ENCODE results near the gene C1S. TPM values are rescaled to one million over a fixed set of nuclear protein-coding genes. Genes with fewer than 3 reads are reported as not detected.
"Not testable (repeated sequence)": the region's sequence is repeated elsewhere in the genome, so short reads cannot be mapped to it uniquely, and the experiment has no call there.

C1S gene
- polyA plus RNA-seq, 1 experiment = 458 TPM

DNA sequence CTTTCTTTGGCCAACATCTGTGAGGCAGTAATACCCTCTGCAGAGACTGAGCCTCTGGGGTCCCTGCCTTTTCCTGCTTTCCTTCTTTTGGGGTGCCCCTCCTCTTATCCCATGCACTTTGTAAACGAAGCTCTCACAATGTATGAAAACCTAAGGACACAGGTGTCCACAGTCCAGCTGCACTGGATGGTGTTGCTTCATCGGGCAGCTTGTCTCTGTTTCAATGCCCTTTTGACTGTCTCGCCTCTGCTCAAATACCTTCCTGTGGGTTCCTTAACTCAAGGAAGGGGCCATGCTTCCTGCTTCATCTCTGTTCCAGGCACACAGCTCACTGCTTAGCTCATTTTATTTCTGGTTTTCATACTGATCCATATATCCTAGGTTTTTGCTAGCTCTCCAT lies 42.1 kb downstream of the C1S start:
- POLR2A ChIA-PET = no interaction called here
- CTCF ChIA-PET = interaction anchor here (1.9 kb wide), 2 partner anchors 10 kb away, joined by 14 to 15 read pairs; partner anchors contain the start of gene C1R
- peaks cover 2% of the 10 kb centered on the region; the same call in 1 of the 2 replicates for H3K9me3 ChIP-seq (ENCODE audit: control insufficient read depth, insufficient read depth, low read length)
- DNase-seq (ENCODE audit: low read depth, low spot score) = no peak
- no peak overlapping the region for H3K4me3 ChIP-seq (ENCODE audit: low read depth, low read length)
- no peaks in the 10 kb centered on the region for H3K27me3 ChIP-seq (ENCODE audit: control insufficient read depth, insufficient read depth, low read length)
- TF ChIP-seq, protein P1, sequence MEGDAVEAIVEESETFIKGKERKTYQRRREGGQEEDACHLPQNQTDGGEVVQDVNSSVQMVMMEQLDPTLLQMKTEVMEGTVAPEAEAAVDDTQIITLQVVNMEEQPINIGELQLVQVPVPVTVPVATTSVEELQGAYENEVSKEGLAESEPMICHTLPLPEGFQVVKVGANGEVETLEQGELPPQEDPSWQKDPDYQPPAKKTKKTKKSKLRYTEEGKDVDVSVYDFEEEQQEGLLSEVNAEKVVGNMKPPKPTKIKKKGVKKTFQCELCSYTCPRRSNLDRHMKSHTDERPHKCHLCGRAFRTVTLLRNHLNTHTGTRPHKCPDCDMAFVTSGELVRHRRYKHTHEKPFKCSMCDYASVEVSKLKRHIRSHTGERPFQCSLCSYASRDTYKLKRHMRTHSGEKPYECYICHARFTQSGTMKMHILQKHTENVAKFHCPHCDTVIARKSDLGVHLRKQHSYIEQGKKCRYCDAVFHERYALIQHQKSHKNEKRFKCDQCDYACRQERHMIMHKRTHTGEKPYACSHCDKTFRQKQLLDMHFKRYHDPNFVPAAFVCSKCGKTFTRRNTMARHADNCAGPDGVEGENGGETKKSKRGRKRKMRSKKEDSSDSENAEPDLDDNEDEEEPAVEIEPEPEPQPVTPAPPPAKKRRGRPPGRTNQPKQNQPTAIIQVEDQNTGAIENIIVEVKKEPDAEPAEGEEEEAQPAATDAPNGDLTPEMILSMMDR (IDR thresholded peaks at IDR 0.05; ENCODE audit: low read depth, low read length) = no peak
- no peak overlapping the region for H3K27ac ChIP-seq (ENCODE audit: low read depth, low read length)

- Histone ChIP-seq H3K27ac (ENCODE audit: low read depth, low read length) (no peak overlapping the region), H3K9me3 (ENCODE audit: control insufficient read depth, insufficient read depth, low read length) (peaks cover 2% of the 10 kb centered on the region), H3K4me3 (ENCODE audit: low read depth, low read length) (no peak overlapping the region), H3K27me3 (ENCODE audit: control insufficient read depth, insufficient read depth, low read length) (no peaks in the 10 kb centered on the region)
- POLR2A ChIA-PET = no interaction called here
- TF ChIP-seq, protein P1 (IDR thresholded peaks at IDR 0.05; ENCODE audit: low read depth, low read length) = no peak
- no peak for DNase-seq (ENCODE audit: low read depth, low spot score)
- CTCF ChIA-PET = interaction anchor here (1.3 kb wide), 1 partner anchor 9 kb away, joined by 8 read pairs; no protein-coding TSS in a partner anchor
These were observed 43.5 kb downstream of the C1S start for GRCh38 chr12:7103837-7104584.

GRCh38 chr12:7106082-7106481 lies 45.6 kb downstream of the C1S start:
- no peaks in the 10 kb centered on the region for H3K27me3 ChIP-seq (ENCODE audit: control insufficient read depth, insufficient read depth, low read length)
- DNase-seq (ENCODE audit: low read depth, low spot score) = no peak
- no peak overlapping the region for H3K27ac ChIP-seq (ENCODE audit: low read depth, low read length)
- TF ChIP-seq, protein P1 (IDR thresholded peaks at IDR 0.05; ENCODE audit: low read depth, low read length) = no peak
- peaks cover 2% of the 10 kb centered on the region for H3K9me3 ChIP-seq (ENCODE audit: control insufficient read depth, insufficient read depth, low read length)
- ChIA-PET POLR2A (no interaction called here), CTCF (interaction anchor here (0.8 to 3.8 kb wide), 2 partner anchors 12 to 13 kb away, joined by 3 to 21 read pairs; partner anchors contain the start of gene C1R)
- no peak overlapping the region for H3K4me3 ChIP-seq (ENCODE audit: low read depth, low read length)

DNA sequence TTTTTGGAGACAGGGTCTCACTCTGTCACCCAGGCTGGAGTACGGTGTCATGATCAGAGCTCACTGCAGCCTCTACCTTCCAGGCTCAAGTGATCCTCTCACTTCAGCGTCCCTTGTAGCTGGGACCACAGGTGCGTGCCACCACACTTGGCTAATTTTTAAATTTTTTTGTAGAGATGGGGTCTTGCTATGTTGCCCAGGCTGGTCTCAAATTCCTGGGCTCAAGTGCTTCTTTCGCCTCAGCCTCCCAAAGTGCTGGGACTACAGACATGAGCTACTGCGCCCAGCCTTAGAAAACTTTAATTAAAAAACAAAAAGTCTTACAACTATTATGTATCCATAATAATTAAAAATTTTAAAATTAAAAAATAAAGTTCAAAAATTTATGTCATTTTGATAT lies 46.7 kb downstream of the C1S start:
- CTCF ChIA-PET = interaction anchor here (0.8 to 3.8 kb wide), 7 partner anchors 8 to 144 kb away, joined by 3 to 21 read pairs (median 5); partner anchors contain the start of genes C1R and C1S
- peak overlapping the region; percentile 5; the same call in 1 of the 2 replicates for H3K4me3 ChIP-seq (ENCODE audit: low read depth, low read length)
- POLR2A ChIA-PET = interaction anchor here (0.6 to 2.2 kb wide), 3 partner anchors 47 to 163 kb away, joined by 3 to 15 read pairs (median 5); partner anchors contain the start of genes C12orf57, C1S and RNU7-1

GRCh38 chr12:7107636-7108002 lies 47.1 kb downstream of the C1S start:
- POLR2A ChIA-PET = interaction anchor here (0.6 to 2.2 kb wide), 4 partner anchors 13 to 164 kb away, joined by 3 to 15 read pairs (median 8); partner anchors contain the start of genes C12orf57, C1S and RNU7-1
- Histone ChIP-seq H3K27ac (ENCODE audit: low read depth, low read length) (peak overlapping the region; percentile 96), H3K4me3 (ENCODE audit: low read depth, low read length) (peak overlapping the region; percentile 82), H3K27me3 (ENCODE audit: control insufficient read depth, insufficient read depth, low read length) (no peaks in the 10 kb centered on the region), H3K9me3 (ENCODE audit: control insufficient read depth, insufficient read depth, low read length) (peaks cover 2% of the 10 kb centered on the region)
- TF ChIP-seq, protein P1 (IDR thresholded peaks at IDR 0.05; ENCODE audit: low read depth, low read length) = no peak
- DNase-seq (ENCODE audit: low read depth, low spot score) = no peak
- CTCF ChIA-PET = interaction anchor here (0.8 to 3.8 kb wide), 9 partner anchors 8 to 181 kb away, joined by 3 to 21 read pairs (median 5); partner anchors contain the start of genes C1R and C1S

More for the DNA sequence above, 46.7 kb downstream of the C1S start:
- not testable (repeated sequence) for H3K9me3 ChIP-seq (ENCODE audit: control insufficient read depth, insufficient read depth, low read length); DNase-seq (ENCODE audit: low read depth, low spot score); H3K27ac ChIP-seq (ENCODE audit: low read depth, low read length); H3K27me3 ChIP-seq (ENCODE audit: control insufficient read depth, insufficient read depth, low read length)
